ENCODE measurements around the gene KAZN. TPM values are rescaled to one million over a fixed set of nuclear protein-coding genes. Genes with fewer than 3 reads are reported as not detected.

Gene KAZN
- polyA plus RNA-seq, 1 donor from 2014 or later: 20.6 TPM

DNA sequence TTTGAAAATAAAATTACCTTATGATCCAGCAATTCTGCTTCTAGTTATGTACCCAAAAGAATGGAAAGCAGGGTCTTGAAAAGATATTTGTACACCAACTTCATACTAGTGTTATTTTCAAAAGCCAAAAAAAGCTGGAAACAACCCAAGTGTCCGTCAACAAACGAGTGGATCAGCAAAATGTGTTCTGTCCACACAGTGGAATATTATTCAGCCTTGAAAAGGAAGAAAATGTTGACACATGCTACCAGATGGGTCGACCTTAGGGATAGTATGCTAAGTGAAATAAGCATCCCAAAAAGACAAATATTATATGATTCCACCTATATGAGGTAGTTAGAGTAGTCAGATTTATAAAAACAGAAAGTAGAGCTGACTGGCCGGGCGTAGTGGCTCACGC, 65.3 kb downstream of the KAZN start:
- H3F3A ChIP-seq (ENCODE audit: insufficient read depth, low read length, poor library complexity, severe bottlenecking): peaks cover 4% of the 10 kb centered on the region
- H3K4me2 ChIP-seq (ENCODE audit: low read length): no peak overlapping the region
- H3K36me3 ChIP-seq (ENCODE audit: insufficient read depth, low read length): no peaks in the 10 kb centered on the region
- H3K27ac ChIP-seq (ENCODE audit: low read length): no peak overlapping the region
- H3K4me3 ChIP-seq (ENCODE audit: low read length): no peak overlapping the region
- H3K79me2 ChIP-seq (replicated peaks; ENCODE audit: insufficient read depth, low read length): peaks cover 12% of the 10 kb centered on the region
- H3K27me3 ChIP-seq (ENCODE audit: insufficient read depth, low read depth, low read length): no peaks in the 10 kb centered on the region
- TF ChIP-seq, protein P1, sequence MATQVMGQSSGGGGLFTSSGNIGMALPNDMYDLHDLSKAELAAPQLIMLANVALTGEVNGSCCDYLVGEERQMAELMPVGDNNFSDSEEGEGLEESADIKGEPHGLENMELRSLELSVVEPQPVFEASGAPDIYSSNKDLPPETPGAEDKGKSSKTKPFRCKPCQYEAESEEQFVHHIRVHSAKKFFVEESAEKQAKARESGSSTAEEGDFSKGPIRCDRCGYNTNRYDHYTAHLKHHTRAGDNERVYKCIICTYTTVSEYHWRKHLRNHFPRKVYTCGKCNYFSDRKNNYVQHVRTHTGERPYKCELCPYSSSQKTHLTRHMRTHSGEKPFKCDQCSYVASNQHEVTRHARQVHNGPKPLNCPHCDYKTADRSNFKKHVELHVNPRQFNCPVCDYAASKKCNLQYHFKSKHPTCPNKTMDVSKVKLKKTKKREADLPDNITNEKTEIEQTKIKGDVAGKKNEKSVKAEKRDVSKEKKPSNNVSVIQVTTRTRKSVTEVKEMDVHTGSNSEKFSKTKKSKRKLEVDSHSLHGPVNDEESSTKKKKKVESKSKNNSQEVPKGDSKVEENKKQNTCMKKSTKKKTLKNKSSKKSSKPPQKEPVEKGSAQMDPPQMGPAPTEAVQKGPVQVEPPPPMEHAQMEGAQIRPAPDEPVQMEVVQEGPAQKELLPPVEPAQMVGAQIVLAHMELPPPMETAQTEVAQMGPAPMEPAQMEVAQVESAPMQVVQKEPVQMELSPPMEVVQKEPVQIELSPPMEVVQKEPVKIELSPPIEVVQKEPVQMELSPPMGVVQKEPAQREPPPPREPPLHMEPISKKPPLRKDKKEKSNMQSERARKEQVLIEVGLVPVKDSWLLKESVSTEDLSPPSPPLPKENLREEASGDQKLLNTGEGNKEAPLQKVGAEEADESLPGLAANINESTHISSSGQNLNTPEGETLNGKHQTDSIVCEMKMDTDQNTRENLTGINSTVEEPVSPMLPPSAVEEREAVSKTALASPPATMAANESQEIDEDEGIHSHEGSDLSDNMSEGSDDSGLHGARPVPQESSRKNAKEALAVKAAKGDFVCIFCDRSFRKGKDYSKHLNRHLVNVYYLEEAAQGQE (IDR thresholded peaks at IDR 0.05; ENCODE audit: borderline replicate concordance): no peak
- TF ChIP-seq POLR2AphosphoS5 (IDR thresholded peaks at IDR 0.05) (no peak), MXI1 (conservative IDR thresholded peaks at IDR 0.05; ENCODE audit: poor library complexity, severe bottlenecking) (no peak), EP300 (conservative IDR thresholded peaks at IDR 0.05; ENCODE audit: poor library complexity, severe bottlenecking) (no peak), RAD21 (conservative IDR thresholded peaks at IDR 0.05) (no peak), EZH2 (IDR thresholded peaks at IDR 0.05; ENCODE audit: borderline replicate concordance, insufficient read depth, low read length, poor library complexity, severe bottlenecking) (no peak), TAF1 (IDR thresholded peaks at IDR 0.05; ENCODE audit: low read depth) (no peak), SMC3 (conservative IDR thresholded peaks at IDR 0.05; ENCODE audit: poor library complexity) (no peak)
- TF ChIP-seq, protein P2, sequence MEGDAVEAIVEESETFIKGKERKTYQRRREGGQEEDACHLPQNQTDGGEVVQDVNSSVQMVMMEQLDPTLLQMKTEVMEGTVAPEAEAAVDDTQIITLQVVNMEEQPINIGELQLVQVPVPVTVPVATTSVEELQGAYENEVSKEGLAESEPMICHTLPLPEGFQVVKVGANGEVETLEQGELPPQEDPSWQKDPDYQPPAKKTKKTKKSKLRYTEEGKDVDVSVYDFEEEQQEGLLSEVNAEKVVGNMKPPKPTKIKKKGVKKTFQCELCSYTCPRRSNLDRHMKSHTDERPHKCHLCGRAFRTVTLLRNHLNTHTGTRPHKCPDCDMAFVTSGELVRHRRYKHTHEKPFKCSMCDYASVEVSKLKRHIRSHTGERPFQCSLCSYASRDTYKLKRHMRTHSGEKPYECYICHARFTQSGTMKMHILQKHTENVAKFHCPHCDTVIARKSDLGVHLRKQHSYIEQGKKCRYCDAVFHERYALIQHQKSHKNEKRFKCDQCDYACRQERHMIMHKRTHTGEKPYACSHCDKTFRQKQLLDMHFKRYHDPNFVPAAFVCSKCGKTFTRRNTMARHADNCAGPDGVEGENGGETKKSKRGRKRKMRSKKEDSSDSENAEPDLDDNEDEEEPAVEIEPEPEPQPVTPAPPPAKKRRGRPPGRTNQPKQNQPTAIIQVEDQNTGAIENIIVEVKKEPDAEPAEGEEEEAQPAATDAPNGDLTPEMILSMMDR (IDR thresholded peaks at IDR 0.05; ENCODE audit: poor library complexity, severe bottlenecking): no peak
- H4K20me1 ChIP-seq (ENCODE audit: insufficient read depth): no peaks in the 10 kb centered on the region
- no peak overlapping the region for H3K9ac ChIP-seq (ENCODE audit: low read length)
- H2AFZ ChIP-seq (ENCODE audit: low read depth, low read length): no peak overlapping the region
- H3K9me3 ChIP-seq (ENCODE audit: low read length): no peaks in the 10 kb centered on the region
- H3K9me2 ChIP-seq (ENCODE audit: insufficient read depth, low read length): no peaks in the 10 kb centered on the region

DNA sequence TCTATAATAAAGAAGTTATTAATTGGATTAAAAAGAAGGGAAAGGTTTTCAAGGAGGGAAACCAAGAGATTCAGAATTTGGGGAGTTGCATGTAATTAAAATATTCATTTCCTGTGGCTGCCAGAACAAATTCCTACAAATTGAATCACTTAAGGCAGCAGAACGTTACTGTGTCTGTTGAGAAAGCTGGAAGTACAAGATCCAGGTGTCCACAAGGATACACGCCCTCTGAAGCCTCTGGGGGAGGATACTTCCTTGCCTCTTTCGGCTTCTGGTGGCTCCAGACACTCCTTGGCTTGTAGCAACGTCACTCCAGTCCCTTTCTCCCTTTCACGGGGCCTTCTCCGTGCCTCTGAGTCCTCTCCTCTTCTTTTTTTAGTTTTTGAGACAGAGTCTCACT, 67.9 kb downstream of the KAZN start:
- Histone ChIP-seq H2AFZ (ENCODE audit: low read depth, low read length) (no peak overlapping the region), H3K4me3 (ENCODE audit: low read length) (no peak overlapping the region), H3K27ac (ENCODE audit: low read length) (no peak overlapping the region), H3K79me2 (replicated peaks; ENCODE audit: insufficient read depth, low read length) (peaks cover 2% of the 10 kb centered on the region), H3K27me3 (ENCODE audit: insufficient read depth, low read depth, low read length) (no peaks in the 10 kb centered on the region), H3K36me3 (ENCODE audit: insufficient read depth, low read length) (no peaks in the 10 kb centered on the region), H3K9ac (ENCODE audit: low read length) (no peak overlapping the region), H3F3A (ENCODE audit: insufficient read depth, low read length, poor library complexity, severe bottlenecking) (peaks cover 4% of the 10 kb centered on the region), H4K20me1 (ENCODE audit: insufficient read depth) (no peaks in the 10 kb centered on the region), H3K9me2 (ENCODE audit: insufficient read depth, low read length) (no peaks in the 10 kb centered on the region), H3K9me3 (ENCODE audit: low read length) (no peaks in the 10 kb centered on the region), H3K4me2 (ENCODE audit: low read length) (no peak overlapping the region)
- TF ChIP-seq MXI1 (conservative IDR thresholded peaks at IDR 0.05; ENCODE audit: poor library complexity, severe bottlenecking): no peak
- TF ChIP-seq, protein P2 (IDR thresholded peaks at IDR 0.05; ENCODE audit: poor library complexity, severe bottlenecking): no peak
- TF ChIP-seq SMC3 (conservative IDR thresholded peaks at IDR 0.05; ENCODE audit: poor library complexity): no peak
- TF ChIP-seq EZH2 (IDR thresholded peaks at IDR 0.05; ENCODE audit: borderline replicate concordance, insufficient read depth, low read length, poor library complexity, severe bottlenecking): no peak
- TF ChIP-seq, protein P1 (IDR thresholded peaks at IDR 0.05; ENCODE audit: borderline replicate concordance): no peak
